B cell (primary cell): ENCODE measurements around the gene ESR1.
"Not testable (repeated sequence)": the region's sequence is repeated elsewhere in the genome, so short reads cannot be mapped to it uniquely, and the experiment has no call there.

Experiments
- EZH2 ChIP-seq: IDR thresholded peaks from 2 replicates; pipeline ENCODE4 v1.6.1; 2012; ENCODE audit warnings: borderline replicate concordance, low read depth, mild to moderate bottlenecking, moderate library complexity, low read length; ENCODE audit not compliant: insufficient read depth, poor library complexity, severe bottlenecking
- TF ChIP-seq, protein P1 (sequence below): fragments of 200-600 bp; IDR thresholded peaks from one replicate; pipeline ENCODE4 v1.8.0; 2022; ENCODE audit warnings: antibody characterized with exemption, mild to moderate bottlenecking

DNA sequence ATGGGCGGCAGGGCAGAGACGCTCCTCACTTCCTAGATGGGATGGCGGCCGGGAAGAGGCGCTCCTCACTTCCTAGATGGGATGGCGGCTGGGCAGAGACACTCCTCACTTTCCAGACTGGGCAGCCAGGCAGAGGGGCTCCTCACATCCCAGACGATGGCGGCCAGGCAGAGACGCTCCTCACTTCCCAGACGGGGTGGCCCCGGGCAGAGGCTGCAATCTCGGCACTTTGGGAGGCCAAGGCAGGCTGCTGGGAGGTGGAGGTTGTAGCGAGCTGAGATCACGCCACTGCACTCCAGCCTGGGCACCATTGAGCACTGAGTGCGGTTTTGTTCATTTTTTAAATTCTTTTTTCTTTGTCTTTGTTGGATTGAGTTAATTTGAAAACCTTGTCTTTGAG, 92.3 kb downstream of the ESR1 start:
- TF ChIP-seq, protein P1, sequence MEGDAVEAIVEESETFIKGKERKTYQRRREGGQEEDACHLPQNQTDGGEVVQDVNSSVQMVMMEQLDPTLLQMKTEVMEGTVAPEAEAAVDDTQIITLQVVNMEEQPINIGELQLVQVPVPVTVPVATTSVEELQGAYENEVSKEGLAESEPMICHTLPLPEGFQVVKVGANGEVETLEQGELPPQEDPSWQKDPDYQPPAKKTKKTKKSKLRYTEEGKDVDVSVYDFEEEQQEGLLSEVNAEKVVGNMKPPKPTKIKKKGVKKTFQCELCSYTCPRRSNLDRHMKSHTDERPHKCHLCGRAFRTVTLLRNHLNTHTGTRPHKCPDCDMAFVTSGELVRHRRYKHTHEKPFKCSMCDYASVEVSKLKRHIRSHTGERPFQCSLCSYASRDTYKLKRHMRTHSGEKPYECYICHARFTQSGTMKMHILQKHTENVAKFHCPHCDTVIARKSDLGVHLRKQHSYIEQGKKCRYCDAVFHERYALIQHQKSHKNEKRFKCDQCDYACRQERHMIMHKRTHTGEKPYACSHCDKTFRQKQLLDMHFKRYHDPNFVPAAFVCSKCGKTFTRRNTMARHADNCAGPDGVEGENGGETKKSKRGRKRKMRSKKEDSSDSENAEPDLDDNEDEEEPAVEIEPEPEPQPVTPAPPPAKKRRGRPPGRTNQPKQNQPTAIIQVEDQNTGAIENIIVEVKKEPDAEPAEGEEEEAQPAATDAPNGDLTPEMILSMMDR = not testable (repeated sequence)
- not testable (repeated sequence) for TF ChIP-seq EZH2
